ENCODE results near the gene PCGF2.
"Not testable (repeated sequence)": the region's sequence is repeated elsewhere in the genome, so short reads cannot be mapped to it uniquely, and the experiment has no call there.

Gene PCGF2

DNA sequence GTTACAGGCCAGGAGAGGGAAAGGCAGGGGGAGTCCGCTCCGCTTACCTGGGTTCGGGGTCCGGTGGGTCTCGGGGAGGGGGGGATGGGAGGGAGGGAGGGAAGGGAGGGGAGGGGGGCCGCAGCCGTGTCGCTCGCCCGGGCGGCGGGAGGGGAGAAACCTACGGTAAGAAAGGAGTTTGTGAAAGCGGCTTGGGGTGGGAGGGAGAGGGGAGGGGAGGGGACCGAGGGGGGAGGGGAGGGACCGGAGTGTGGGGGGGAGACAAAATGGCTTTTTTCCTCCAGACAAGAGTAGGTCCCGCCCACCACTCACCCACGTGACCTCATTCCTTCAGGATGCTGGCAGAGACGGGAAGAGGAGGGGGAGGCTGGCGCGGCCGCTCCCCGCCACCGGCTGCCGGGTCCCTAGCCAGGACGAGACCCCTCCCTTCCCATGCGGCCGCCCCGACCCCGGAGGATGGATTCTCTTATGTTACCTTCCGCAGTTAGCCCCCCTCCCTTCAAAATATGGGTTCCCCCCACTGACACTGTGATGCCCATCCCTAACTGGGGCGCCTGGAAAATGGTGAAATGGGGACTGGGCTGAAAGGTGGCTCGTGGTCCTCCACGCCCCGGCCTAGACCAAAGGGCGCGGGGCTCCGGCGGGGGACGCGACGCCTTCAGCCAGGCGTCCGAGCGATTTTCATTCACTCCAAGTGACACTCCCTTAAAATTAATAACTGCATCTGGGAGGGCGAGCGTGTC lies at the start of gene PCGF2:
Gene PCGF2 (minus strand): TSS at position 188 of the 743 bp plus-strand sequence. CDS start 7,934 bp downstream, outside the sequence.
- peak within 1 kb of the TSS; percentile 77 for H3K27ac ChIP-seq
- no peak for DNase-seq (ENCODE audit: low read depth, low spot score)

DNA sequence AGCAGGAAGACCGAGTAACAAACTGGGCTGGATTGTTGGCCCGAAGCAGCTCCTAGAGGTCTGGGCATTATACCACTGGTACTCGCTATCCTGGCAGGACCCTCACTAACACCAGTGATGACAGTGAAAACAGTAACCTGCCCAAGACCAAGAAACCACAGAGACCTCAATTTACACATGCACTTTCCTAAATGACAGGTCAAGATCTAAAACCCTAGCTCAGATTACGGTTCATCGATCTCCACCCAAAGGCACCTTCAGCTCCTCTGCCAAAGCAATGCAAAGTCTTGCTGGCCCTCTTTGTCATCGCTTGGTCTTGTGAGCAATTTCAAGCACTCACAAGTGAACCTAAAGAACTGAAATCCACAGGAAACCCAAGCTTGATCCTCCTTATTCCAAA lies 49.7 kb upstream of the PCGF2 start:
- H3K27ac ChIP-seq: peak overlapping the region; percentile 93

DNA sequence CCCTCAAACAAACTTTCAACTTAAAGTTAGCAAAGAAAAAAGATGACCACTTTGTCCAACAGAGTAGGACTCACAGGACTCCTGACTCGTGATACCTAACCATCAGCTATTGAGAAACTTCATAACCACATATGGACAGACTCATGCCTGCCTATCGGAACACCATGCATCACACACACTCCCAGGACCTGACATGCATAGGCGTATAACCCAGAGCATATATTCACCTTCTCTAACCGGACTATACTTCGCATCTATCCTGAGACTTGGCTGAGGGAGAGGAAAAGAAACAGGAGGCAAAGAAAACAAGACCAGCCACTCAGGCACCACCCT lies 49.0 kb upstream of the PCGF2 start:
- peak overlapping the region; percentile 27 for H3K27ac ChIP-seq
- DNase-seq (ENCODE audit: low read depth, low spot score): peak; percentile 24

More for the DNA sequence above, 49.7 kb upstream of the PCGF2 start:
- no peak for DNase-seq (ENCODE audit: low read depth, low spot score)

DNA sequence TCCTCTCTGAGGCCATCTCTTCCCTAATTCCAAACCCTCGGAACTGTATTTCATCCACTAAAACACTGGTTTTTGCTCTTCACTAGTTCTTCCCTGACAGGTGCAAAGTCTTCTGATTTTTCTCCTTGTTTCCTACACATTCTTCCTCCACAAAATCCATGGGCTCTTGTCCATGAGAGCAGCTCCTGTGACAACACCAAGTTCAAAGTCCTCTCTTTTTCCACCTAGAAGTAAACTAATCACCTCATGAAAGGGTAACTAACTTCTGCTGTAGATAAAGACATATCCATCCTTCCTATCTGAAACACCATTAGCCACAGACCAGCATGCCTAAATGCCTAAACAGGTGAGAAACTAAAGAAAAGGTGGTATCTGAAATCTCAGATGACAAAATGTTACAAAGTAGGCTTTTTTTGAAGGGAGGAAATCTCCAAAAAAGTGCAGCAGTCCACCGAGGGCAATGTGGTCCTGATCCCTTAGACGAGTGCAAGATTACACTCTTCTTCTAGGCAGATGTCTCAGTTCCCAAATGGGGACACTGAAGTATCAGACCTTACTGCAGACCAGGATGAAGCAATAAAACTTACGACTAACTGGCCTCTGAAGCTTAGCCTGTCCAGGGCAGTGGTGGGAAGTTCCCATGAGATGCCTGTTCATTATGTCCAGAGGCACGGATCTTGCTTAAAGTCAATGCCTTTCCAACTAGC lies 48.5 kb upstream of the PCGF2 start:
- peak overlapping the region; percentile 27 for H3K27ac ChIP-seq
- DNase-seq (ENCODE audit: low read depth, low spot score): no peak

DNA sequence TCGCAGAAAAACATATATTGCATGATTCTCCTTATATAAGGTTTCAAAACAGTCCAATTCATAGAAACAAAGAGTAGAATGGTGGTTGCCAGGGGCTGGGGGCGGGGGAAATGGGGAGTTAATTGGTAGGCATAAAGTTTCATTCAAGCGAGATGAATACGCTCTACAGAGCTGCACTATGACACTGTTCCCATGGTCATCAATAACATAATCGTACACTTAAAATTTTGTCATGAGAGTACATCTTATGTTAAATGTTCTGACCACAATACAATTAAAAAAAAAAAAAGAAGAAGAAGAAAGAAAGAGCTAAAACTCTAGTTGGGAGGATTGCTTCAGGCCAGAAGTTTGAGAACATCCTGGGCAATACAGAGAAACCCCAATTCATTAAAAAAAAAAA lies 46.1 kb upstream of the PCGF2 start:
- no peak overlapping the region for H3K27ac ChIP-seq
- no peak for DNase-seq (ENCODE audit: low read depth, low spot score)

DNA sequence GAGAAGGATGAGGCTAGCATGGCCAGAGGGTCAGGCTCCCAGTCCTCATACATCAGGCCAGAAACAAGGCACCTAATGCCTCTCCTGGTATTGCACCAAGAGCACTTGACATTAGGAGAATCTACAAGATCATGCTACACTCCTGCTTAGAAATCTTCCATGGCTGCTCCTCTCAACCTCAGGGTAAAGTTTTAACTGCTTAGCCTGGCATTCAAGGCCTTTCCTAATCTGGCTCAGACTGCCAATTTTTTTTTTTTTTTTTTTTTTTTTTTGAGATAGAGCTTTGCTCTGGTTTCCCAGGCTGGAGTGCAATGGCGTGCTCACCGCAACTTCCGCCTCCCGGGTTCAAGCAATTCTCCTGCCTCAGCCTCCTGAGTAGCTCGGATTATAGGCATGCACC lies 43.0 kb upstream of the PCGF2 start:
- DNase-seq (ENCODE audit: low read depth, low spot score): no peak
- H3K27ac ChIP-seq: no peak overlapping the region

DNA sequence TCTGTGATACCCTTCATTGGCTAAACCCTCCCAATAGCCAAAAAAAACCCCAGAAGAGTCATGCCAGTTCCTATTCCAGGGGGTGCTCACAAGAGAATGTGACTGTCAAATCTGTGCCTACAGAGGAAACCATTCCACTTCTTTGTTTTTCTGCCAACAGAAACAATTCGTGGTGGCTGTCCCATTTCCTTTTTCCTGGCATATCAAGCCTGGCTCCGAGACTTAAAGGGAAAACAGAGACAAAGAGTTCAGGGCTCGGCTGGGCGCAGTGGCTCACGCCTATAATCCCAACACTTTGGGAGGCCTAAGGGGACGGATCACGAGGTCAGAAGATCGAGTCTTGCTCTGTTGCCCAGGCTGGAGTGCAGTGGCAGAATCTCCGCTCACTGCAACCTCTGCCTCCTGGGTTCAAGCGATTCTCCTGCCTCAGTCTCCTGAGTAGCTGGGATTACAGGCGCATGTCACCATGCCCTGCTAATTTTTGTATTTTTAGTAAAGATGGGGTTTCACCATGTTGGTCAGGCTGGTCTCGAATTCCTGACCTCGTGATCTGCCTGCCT lies 42.1 kb upstream of the PCGF2 start:
- not testable (repeated sequence) for H3K27ac ChIP-seq; DNase-seq (ENCODE audit: low read depth, low spot score)

DNA sequence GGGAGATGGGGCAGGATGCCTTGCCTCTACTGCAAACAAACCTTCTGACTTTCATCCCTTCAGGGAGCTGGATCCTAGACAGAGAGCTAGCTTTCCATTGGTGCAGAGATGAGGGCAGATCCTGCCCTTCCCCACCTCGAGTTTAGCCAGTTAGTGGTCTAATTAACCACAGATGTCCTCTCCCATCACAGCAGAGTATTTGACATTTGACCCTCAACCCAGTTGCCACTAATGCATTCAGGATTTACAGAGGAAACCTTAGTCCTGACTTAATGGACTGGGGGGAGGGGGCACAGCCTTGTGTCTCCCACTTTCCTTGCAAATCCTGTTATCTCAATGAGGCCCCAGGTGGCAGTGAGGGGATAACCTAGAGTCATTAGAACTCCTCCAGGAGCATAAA lies 41.0 kb upstream of the PCGF2 start:
- no peak for DNase-seq (ENCODE audit: low read depth, low spot score)
- no peak overlapping the region for H3K27ac ChIP-seq

DNA sequence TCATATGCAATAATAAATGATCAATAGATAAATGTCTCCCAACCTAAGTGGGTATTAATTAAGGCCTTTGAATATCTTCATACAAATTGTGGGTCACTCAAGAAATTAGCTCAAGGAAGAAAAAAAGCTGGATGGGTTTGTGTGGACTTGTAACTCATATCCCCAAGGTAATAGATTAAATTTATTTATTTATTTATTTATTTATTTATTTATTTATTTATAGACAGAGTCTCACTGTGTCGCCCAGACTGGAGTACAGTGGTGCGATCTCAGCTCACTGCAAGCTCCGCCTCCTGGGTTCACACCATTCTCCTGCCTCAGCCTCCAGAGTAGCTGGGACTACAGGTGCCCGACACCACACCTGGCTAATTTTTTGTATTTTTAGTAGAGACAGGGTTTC lies 39.9 kb upstream of the PCGF2 start:
- H3K27ac ChIP-seq; DNase-seq (ENCODE audit: low read depth, low spot score): not testable (repeated sequence)

DNA sequence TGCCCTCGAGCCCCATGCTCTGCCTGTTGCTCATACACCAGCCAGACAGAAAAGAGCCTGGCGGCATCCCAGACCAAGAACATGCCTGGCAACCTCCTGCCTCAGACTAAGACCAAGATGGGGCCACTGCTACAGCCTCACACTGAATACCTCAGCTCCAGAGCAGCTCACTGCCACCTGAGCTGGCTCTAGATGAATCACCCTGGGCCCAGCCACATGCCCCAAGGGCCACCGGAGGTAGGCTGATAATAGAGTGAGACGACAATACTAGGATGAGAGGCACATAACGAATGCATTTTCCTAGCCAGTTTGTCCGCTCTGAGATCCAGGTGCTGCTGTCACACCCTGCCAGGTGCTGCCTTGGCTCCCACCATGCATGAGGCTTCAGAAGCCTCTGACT lies 38.2 kb upstream of the PCGF2 start:
- peak overlapping the region; percentile 21 for H3K27ac ChIP-seq
- DNase-seq (ENCODE audit: low read depth, low spot score): no peak

DNA sequence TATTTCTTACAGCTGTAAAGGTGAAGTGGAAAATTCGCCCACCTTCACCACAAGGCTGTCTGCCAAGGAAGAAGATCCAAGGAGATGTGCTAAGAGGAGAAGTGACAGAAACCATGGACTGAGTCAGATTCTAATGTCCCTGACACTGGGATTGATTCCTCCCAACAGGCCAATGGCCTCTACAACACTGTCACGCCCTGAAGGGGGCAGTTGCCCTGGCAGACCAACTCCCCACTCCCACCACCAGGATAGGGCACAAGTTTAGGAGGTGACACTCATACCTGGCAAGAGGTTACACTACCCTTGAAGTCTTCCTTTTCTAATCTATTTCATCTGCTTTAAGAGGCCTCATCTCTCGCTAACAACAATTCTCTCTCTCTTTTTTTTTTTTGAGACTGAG lies 35.1 kb upstream of the PCGF2 start:
- no peak for DNase-seq (ENCODE audit: low read depth, low spot score)
- H3K27ac ChIP-seq: no peak overlapping the region

DNA sequence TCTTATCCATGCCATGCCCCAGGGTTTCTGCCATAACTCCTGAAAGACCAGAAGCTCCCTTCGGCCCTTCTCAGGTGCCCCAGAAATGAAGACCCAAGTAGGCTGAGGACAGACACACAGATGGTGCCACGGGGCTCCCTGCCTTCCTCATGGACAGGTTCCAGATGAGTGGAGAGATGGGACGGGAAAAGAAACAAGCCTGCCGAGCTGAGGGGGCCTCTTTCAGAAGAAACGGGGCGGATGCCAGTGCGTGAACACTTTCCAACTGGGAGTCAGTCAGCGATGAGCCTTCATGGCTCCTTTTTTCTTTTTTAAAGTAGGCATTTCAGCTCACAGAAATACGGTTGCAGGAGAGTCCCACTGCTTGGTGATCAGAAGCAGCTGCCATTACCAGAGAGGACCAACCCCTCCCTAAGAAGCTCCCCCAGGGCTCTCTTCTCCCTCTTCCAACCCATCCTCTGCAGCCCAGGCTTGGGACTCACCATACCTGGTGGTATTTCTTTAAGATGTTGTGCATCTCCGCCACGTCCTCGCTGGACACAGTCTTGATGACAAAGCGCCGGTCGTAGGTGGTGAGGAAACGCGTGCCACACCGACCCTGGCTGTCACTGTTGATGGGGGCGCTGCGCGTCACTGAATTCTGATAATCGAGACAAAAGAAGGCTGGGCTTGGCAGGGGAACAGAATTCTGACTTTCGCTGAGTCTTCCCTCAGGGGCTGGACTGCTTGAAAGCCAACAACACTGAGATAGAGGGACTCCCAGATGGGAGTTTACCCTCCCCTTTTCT lies 32.0 kb upstream of the PCGF2 start:
- no peak for DNase-seq (ENCODE audit: low read depth, low spot score)
- no peak overlapping the region for H3K27ac ChIP-seq

DNA sequence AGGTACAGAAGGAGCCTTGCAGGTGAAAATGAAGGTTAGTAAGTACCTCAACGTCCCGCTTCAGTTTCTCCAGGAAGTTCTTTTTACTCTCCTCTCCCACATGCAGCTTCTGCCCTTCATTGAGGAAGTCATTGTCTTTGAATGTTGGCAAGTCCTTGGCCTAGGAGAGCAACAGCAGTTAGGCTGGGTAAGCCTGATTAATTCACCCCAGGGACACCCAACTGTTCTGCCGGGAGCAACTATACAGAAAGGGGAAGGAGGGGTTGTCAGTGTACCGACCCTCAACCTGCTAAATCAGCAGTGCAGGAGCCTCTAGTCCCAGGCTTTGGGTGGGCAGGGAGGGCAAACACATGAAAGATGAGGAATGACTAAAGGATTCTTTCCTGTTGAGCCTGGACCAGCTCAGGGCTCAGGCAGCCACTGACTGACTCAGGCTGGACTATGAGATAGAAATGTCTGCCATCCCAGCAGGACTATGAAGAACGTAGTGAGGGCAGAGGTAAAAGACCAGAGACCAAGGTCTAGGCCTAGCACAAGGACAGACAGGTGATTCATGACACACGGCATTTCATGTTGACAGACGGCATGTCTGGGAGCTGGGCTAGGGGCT lies 29.6 kb upstream of the PCGF2 start:
- DNase-seq (ENCODE audit: low read depth, low spot score): no peak
- no peak overlapping the region for H3K27ac ChIP-seq

DNA sequence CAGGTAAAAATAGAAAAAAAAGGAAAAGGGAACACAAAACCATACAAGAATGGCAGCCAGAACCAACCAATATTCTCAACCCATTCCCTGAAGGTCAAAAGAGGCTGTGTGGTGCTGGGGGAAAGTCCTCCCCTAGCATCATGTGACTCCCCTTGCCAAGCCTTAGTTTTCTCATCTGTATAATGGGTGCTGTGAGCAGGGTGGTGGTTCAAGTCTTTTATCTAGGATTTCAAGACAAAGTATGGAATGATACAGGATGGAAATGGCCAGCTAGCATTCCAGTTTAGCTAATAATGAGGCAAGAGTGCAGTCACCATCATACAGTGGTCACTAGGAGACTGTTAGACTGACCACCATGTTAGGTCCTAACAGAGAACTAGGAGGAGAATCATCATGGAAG lies 25.1 kb upstream of the PCGF2 start:
- H3K27ac ChIP-seq: no peak overlapping the region
- no peak for DNase-seq (ENCODE audit: low read depth, low spot score)

DNA sequence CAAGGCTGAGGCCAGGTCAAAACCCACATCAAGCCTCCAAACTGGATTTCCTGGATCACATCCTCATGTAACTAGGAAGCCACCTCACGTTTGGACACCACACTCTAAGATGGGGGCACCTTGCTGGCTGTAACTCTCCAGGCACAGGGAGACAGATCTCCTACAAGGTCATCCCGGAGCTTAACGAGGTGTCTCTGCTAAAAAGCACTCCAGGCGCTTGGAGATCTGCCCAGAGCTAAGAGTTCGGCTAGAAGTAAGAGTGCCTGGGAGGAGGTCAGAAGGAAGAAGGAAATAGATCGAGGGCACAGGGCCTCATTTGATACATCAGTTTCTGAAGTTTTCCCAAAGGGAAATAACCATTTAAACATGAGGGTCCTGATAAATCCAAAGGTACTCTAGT lies 20.3 kb upstream of the PCGF2 start:
- no peak overlapping the region for H3K27ac ChIP-seq
- DNase-seq (ENCODE audit: low read depth, low spot score): no peak

DNA sequence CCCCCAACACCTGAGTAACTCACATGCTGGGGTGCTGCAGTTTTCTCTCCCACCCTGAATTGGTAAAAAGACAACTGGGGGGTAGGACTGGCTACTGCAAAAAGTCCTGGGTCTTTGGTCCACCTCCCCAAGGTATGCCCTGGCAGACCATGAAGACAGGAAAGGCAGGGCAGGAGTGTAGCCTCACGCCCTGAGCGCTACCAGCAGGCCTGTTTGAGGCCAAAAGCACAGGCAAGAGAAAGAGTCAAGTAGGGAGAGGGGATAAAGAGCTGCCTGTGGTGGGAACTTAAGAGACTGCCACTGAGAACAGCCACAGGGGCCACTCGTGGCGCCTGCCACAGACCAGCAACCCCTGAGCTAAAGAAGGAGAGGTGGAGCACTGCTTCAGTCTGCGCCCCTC lies 18.2 kb upstream of the PCGF2 start:
- H3K27ac ChIP-seq: no peak overlapping the region

DNA sequence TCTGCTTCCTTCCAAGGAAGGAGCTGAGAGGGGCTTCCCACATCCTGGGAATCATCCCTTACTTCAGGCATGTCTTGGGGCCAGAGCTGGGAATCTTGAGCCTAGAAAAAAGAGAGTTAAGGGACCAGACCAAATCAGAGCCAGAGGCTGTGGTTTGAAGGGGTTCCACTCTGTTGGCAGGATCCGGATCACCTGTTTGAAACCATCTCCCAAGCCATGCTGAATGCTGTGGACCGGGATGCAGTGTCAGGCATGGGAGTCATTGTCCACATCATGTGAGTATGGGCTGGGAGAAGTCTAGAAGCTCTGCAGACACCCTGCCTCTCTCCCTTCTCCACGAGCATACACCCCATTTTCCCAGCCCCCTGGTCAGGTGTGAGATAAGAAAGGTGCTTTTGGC lies 14.1 kb upstream of the PCGF2 start:
- H3K27ac ChIP-seq: no peak overlapping the region
- no peak for DNase-seq (ENCODE audit: low read depth, low spot score)

More for the DNA sequence above, 18.2 kb upstream of the PCGF2 start:
- DNase-seq (ENCODE audit: low read depth, low spot score): no peak

DNA sequence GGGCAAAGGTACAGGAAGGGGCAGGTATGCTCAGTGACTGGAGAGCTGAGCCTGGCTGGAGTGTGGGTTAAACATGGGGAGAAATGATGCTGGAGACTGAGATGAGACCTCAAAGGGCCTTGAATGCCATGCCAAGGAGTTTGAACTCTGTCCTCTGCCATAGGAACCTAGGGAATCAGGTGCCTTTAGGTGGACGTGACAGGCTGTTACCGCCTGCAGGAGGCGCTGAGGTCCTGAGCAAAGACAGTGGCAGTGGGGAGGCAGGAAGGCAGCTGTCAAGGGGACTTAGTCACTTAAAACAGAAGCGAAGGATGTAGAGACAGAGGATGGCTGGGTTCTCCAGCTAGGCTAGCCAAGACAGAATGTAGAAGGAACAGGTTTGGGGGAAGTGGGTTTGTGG lies 13.5 kb upstream of the PCGF2 start:
- no peak for DNase-seq (ENCODE audit: low read depth, low spot score)
- H3K27ac ChIP-seq: no peak overlapping the region

DNA sequence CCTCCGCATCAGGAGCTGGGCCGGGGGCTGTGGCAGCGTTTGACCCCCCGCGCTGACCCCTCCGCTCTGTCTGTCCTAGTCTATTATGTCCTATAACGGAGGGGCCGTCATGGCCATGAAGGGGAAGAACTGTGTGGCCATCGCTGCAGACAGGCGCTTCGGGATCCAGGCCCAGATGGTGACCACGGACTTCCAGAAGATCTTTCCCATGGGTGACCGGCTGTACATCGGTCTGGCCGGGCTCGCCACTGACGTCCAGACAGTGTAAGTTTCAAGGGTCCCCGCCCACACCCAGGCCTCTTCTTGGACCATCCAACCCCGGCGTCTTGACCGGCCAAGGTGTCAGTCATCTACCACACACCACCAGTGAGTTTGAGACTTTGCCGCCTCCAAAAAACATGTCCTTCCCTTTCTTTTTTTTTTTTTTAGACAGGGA lies 5.0 kb upstream of the PCGF2 start:
- H3K27ac ChIP-seq: peak overlapping the region; percentile 77
- DNase-seq (ENCODE audit: low read depth, low spot score): no peak

DNA sequence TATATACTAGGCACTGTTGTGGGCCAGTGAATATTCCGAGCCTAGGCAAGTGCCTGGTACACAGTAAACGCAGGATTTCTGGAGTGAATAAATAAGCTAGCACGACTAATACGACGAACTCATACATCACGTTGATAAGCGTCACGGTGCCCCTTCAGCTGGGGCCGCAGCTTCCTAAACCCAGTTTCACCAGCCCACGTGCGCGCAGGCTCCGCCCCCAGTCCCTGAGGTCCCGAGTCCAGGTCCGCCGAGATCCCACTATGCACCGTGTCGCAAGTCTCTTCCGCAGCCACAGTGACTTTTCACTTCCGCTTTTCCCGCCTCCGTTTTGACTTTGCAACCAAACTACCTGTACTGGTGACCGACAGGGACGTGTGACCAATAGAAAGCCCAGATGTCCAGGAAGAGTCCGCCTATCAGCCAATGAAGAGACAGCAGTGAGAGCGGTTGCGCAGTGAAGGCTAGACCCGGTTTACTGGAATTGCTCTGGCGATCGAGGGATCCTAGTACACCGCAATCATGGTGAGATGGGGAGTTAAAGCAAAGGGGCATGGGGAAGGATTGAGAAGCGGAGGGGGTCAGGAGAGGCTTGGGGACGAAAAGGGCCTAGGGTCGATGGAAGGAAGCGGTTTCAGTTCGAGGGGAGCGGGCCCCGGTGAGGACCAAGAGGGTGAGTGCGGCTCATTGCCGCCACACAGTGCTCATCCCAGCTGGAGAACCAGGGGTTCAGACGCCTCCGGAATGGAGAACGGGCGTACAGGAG lies 4.4 kb upstream of the PCGF2 start, which contains the start of gene PSMB3:
Gene PSMB3 (plus strand): TSS at position 434 of the 763 bp plus-strand sequence. CDS start 86 bp downstream, at position 520.
- peak within 1 kb of the TSS; percentile 77 for H3K27ac ChIP-seq
- DNase-seq (ENCODE audit: low read depth, low spot score): peak; percentile 98

Measured in epithelial cell of prostate (primary cell).